Calu3 (cell line): ENCODE measurements around the gene VEGFD. TPM values are rescaled to one million over a fixed set of nuclear protein-coding genes. Genes with fewer than 3 reads are reported as not detected.

Experiments
- BruUV-seq: library from RNA; stranded (reverse); fragments of 400-500 nt; replicated peaks from 2 replicates; lab custom pipeline; 2021; lab: Mats Ljungman, UMichigan
- CTCF ChIA-PET: fragments of 300-600 bp; sonication (Branson Sonifier 250); formaldehyde crosslinking; loops from one replicate; lab custom pipeline; 2022; ENCODE audit warnings: antibody characterized with exemption; lab: Charles Lee
- DNase-seq: peaks from one replicate; pipeline ENCODE4 v3.0.0; 2022
- H3K27ac Mint-ChIP-seq: one replicate; pipeline ENCODE4 v1.8.0; 2022; ENCODE audit warnings: mixed read lengths; ENCODE audit not compliant: unreplicated experiment
- H3K27me3 Mint-ChIP-seq: one replicate; pipeline ENCODE4 v1.8.0; 2022; ENCODE audit warnings: mixed read lengths; ENCODE audit not compliant: unreplicated experiment
- H3K36me3 Mint-ChIP-seq: one replicate; pipeline ENCODE4 v1.8.0; 2022; ENCODE audit warnings: mild to moderate bottlenecking, moderate library complexity, mixed read lengths; ENCODE audit not compliant: insufficient read depth, unreplicated experiment
- H3K4me1 Mint-ChIP-seq: one replicate; pipeline ENCODE4 v1.8.0; 2022; ENCODE audit warnings: mild to moderate bottlenecking, low read depth, mixed read lengths; ENCODE audit not compliant: unreplicated experiment
- H3K4me3 Mint-ChIP-seq: one replicate; pipeline ENCODE4 v1.8.0; 2022; ENCODE audit warnings: mild to moderate bottlenecking, low read depth, moderate library complexity, mixed read lengths; ENCODE audit not compliant: unreplicated experiment
- H3K9me3 Mint-ChIP-seq: one replicate; pipeline ENCODE4 v1.8.0; 2022; ENCODE audit warnings: low read depth, mixed read lengths; ENCODE audit not compliant: unreplicated experiment
- intact Hi-C: fragments of 100-400 bp; cut with micrococcal nuclease; formaldehyde crosslinking; loops from one replicate; pipeline ENCODE4 v1.10.0; 2022; ENCODE audit not compliant: unreplicated experiment
- total RNA-seq: library from RNA; stranded (reverse); gene quantifications from 2 replicates; pipeline ENCODE4 v1.2.3, GENCODE V29; 2022
- TF ChIP-seq, protein P1 (sequence below): fragments of 200-600 bp; IDR thresholded peaks from one replicate; pipeline ENCODE4 v1.8.0; 2022; ENCODE audit warnings: antibody characterized with exemption; ENCODE audit not compliant: unreplicated experiment

Gene VEGFD
- total RNA-seq, 1 experiment from 2014 or later, result 0.97 TPM

DNA sequence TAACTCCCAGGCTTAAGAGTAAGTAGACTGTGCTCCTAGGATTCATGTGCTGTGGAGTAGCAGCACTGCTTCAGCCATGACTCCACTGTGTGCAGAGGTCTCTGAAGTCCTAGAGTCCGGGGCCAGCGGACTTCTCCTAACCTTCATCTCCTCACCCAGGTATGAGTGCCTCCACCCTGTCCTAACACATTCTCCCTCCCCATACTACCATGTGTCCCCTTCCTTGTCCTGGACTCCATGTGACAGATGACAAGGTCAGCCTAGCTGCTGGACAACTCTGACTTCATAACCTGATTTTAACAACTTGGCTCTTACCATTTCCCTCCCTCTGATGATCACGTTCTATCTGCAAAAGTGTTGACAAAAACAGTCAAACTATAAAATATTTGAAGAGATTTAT, 85.4 kb downstream of the VEGFD start:
- H3K9me3 Mint-ChIP-seq, result no peaks in the 10 kb centered on the region
- CTCF ChIA-PET, result no interaction called here
- TF ChIP-seq, protein P1, sequence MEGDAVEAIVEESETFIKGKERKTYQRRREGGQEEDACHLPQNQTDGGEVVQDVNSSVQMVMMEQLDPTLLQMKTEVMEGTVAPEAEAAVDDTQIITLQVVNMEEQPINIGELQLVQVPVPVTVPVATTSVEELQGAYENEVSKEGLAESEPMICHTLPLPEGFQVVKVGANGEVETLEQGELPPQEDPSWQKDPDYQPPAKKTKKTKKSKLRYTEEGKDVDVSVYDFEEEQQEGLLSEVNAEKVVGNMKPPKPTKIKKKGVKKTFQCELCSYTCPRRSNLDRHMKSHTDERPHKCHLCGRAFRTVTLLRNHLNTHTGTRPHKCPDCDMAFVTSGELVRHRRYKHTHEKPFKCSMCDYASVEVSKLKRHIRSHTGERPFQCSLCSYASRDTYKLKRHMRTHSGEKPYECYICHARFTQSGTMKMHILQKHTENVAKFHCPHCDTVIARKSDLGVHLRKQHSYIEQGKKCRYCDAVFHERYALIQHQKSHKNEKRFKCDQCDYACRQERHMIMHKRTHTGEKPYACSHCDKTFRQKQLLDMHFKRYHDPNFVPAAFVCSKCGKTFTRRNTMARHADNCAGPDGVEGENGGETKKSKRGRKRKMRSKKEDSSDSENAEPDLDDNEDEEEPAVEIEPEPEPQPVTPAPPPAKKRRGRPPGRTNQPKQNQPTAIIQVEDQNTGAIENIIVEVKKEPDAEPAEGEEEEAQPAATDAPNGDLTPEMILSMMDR, result no peak
- no peak overlapping the region for H3K4me3 Mint-ChIP-seq
- no peaks in the 10 kb centered on the region for H3K27me3 Mint-ChIP-seq
- DNase-seq, result no peak
- BruUV-seq, result no TSS peak
- intact Hi-C loops, result no loop called here
- H3K36me3 Mint-ChIP-seq, result no peaks in the 10 kb centered on the region
- no peak overlapping the region for H3K27ac Mint-ChIP-seq
- H3K4me1 Mint-ChIP-seq, result peaks cover 48% of the 10 kb centered on the region

- H3K4me3 Mint-ChIP-seq, result no peak overlapping the region
- DNase-seq, result no peak
- BruUV-seq, result no TSS peak
- peaks cover 48% of the 10 kb centered on the region for H3K4me1 Mint-ChIP-seq
- no peaks in the 10 kb centered on the region for H3K9me3 Mint-ChIP-seq
- no peaks in the 10 kb centered on the region for H3K36me3 Mint-ChIP-seq
- H3K27me3 Mint-ChIP-seq, result no peaks in the 10 kb centered on the region
- H3K27ac Mint-ChIP-seq, result peak overlapping the region; percentile 56
- TF ChIP-seq, protein P1, result no peak
- CTCF ChIA-PET, result no interaction called here
- intact Hi-C loops, result no loop called here
Measured at GRCh38 chrX:15298201-15298600, 86.0 kb downstream of the VEGFD start.

Other genes starting within 250 kb of the VEGFD start
- 10.8 and 12.2 TPM in 2 replicates for gene ASB9, start 114.3 kb downstream of the VEGFD start, total RNA-seq
- gene ASB11, start 68.8 kb downstream of the VEGFD start, total RNA-seq, result not detected in 2 replicates
- gene PIGA, start 48.9 kb downstream of the VEGFD start, total RNA-seq, result 34.4 and 41.5 TPM in 2 replicates
- gene PIR, start 108.9 kb upstream of the VEGFD start, total RNA-seq, result 32.1 and 40.9 TPM in 2 replicates
- gene BMX, start 116.4 kb upstream of the VEGFD start, total RNA-seq, result not detected in 2 replicates
- 25.3 and 46.7 TPM in 2 replicates for gene ACE2, start 216.5 kb upstream of the VEGFD start, total RNA-seq